Fibroblast of skin of scalp (primary cell): ENCODE data around the gene ITGAE.
"Not testable (repeated sequence)": the region's sequence is repeated elsewhere in the genome, so short reads cannot be mapped to it uniquely, and the experiment has no call there.

Source experiments
- DNase-seq: peaks from one replicate; pipeline ENCODE4 v3.0.0-alpha.2; 2013

Gene ITGAE

DNA sequence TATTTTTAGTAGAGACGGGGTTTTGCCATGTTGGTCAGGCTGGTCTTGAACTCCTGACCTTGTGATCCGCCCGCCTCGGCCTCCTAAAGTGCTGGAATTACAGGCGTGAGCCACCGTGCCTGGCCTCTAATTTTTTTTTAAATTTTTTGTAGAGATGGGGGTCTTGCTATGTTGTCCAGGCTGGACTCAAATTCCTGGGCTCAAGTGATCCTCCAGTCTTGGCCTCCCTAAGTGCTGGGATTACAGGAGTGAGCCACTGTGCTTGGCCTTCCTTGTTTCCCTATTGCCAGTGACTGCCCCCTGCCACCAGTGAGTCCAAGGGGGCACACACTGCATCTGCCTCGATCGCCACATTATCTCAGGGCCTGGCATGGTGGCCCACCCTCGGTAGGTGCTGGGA is 6.8 kb downstream of the ITGAE start:
- DNase-seq, result not testable (repeated sequence)

DNA sequence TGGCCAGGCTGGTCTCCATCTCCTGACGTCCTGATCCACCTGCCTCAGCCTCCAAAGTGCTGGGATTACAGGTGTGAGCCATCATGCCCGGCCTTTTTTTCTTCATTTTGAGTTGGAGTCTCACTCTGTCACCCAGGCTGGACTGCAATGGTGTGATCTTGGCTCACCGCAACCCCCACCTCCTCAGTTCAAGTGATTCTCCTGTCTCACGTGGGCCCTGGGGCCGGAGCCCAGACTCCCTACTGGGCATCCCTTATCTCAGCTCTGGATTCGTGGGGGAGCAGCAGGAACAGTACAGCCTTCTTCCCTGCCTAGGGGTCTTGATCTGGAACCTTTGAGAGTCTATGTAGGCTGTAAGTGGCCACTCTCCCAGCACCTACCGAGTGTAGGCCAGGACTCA is 7.7 kb downstream of the ITGAE start:
- DNase-seq, result not testable (repeated sequence)

DNA sequence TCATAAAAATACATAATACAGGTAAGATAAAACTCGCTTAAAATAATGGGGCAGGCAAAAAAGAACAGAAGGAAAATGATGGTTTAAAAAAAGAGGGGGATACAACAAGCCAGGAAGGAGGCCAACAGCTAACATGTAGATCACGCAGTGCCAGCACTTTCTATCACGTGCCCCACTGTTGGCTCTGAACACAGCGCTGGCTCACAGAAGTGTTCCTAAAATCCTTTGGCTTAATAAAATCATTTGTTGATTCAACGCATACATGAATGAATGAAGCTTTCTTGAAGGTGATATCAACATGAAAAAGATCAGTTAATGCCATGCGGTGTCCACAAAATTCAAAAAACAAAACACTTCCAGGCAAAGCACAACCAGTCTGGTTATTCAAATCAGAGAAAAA is 8.5 kb downstream of the ITGAE start:
- no peak for DNase-seq

DNA sequence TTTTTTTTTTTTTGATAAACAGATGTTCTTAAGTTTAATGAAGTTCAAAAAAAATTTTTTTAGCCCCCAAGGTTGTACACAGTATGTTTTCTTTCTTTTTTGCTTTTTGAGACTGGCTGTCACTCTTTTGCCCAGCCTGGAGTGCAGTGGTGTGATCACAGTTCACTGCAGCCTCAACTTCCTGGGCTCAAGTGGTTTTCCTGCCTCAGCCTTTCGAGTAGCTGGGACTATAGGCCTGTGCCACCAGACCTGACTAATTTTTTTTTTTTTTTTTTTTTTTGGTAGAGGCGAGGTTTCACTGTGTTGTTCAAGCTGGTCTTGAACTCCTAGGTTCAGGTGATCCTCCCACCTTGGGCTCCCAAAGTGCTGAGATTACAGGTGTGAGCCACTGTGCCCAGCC is 12.8 kb downstream of the ITGAE start:
- no peak for DNase-seq

DNA sequence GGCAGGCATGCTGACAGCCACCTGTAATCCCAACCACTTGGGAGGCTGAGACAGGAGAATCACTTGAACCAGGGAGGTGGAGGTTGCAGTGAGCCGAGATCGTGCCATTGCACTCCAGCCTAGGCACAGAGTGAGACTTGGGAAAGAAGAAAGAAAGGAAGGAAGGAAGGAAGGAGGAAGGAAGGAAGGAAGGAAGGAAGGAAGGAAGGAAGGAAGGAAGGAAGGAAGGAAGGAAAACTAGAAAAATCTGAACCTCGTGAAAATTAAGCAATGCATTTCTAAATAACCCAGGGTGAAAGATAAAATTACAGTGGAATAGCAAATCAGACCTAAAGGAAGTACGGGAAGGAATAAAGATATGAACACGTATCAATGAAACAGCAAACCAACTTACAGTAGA is 15.7 kb downstream of the ITGAE start:
- DNase-seq, result not testable (repeated sequence)

DNA sequence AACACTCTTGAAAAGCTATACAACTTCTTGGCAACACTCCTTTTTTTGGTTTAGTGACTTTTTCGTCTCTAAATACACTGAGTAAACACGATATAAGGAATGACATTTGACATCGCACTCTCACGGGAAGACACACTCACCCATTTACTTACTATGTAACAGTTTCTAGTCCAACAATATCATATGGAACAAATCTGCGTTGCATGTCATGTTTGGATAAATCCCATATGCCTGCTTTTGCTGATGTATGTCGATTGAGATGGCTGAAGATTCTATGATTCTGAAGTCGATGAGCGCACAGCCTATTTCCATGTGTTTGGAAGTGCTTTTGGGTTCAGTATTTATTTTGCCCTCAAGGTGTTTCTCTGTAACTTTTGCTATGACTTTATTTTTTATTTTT is 18.2 kb downstream of the ITGAE start:
- no peak for DNase-seq

DNA sequence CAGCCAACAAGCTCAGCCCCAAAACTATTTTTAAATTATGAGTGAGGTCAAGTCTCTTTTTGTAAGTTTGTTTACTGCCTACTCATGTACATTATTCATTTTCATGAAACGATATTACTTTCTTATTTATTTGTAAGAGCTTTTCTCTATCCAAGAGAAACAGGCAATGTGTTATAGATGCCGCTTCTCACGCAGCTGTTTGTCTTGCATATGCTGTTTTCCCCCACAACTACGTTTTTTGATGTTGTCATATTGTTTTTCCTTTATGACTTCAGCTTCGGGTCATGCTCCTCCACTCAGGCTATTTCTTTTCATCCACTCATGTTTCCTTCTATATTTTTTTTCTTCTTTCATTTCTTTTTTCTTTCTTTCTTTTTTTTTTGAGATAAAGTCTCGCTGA is 20.0 kb downstream of the ITGAE start:
- DNase-seq, result no peak

DNA sequence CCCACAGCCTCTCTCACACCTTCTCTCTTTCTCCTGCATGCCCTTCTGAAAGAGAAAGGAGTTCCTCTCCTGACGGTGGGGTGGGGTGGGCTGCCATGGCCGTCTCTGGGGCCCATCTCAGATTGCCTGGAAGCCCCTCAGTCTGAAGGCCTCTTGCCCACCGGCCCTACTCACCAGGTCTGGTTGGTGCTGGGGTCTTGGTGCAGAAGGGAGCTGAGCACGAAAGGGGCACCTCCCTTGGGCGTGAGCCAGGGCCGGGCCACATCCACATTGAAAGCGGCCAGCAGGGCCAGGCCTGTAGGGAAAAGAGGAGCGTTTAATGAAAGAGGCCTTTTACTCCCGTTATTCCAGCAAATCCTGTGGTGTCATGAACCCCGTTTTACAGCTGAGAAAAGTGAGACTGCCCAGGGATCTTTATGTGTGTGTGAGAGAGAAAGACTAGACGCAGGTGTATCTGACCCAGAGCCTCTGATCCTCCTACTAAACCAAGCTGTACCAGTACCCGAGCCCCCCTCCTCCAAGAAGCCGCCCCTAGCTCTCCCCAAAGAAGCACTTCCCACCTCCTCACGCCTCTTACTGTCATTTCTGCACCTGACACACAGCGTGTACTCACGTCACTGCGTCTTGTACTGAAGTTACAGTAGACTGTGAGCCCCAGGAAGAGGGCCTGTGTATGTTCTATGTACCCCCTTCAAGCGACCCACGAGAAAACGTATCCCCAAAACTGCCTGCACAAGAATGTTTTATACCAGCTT is 23.4 kb downstream of the ITGAE start:
- no peak for DNase-seq

DNA sequence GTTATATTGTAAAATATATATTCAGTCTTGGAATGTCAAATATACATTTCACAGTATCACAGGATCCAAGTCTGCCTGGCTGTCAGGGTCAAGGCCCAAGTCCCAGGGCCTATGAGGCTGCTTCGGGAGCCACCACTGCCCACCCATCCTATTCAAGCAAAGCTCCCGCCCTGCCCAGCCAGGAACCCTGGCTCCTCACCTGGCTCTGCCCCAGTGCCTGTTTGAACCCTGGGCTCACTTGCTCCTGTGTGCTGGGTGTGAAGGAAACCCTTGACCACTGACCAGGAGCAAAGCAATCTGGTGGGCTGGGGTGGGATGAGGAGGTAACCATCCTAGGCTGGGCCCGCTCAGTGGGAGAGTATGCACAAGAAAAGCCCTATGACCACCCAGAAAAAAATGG is 27.0 kb downstream of the ITGAE start:
- no peak for DNase-seq

DNA sequence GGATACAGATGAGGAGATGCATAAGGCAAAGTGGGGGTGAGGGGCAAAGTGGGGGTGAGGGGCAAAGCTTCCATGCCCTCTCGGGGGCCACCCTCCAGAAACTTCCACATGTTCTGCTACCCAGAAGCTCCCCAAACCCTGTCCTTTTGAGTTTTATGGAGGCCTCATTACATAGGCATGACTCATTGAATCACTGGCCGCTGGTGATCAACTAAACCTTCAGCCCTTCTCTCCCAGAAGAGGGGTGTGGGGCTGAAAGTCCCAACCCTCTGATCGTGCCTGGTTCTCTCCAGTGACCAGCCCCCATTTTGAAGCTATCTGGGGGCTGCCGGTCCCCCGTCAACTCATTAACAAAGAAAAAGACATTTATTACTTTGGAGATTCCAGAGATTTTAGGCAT is 27.5 kb downstream of the ITGAE start:
- peak; percentile 65 for DNase-seq

DNA sequence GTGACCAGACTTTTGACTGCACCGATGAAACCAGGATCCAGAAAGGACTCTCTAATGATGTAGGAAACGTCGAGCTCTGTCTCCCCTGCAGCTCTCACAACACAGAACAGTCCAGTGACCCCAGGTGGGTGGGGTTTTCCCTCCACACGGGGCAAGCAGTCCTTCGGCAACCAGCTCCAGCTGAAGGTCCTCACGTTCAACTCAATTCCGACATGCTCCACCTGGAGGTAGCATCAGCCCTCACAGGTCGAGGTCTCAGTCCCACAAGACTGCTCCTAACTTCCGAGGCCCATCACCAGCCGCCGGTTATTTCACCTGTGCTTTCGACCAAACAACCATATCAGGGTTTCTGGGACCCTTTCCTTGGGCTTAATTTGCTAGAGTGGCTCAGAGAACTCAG is 28.2 kb downstream of the ITGAE start:
- DNase-seq, result no peak

DNA sequence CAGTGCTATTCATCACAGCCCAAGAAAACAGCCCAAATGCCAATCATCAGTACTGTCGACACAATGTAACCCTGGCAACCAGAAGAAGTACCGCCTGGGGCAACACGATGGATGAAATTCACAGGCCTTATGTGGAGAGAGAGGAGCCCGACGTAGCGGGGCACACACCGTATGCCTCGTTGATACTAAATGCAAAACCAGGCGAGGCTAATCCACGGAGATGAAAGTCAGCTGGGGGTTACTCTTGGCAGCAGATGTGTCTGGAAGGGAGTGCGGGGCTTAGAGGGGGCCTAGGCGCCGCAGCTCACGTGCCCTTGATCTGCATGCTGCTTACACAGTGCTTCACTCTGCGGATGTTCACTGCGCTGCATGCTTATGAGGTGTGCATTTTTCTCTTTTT is 29.8 kb downstream of the ITGAE start:
- DNase-seq, result no peak

DNA sequence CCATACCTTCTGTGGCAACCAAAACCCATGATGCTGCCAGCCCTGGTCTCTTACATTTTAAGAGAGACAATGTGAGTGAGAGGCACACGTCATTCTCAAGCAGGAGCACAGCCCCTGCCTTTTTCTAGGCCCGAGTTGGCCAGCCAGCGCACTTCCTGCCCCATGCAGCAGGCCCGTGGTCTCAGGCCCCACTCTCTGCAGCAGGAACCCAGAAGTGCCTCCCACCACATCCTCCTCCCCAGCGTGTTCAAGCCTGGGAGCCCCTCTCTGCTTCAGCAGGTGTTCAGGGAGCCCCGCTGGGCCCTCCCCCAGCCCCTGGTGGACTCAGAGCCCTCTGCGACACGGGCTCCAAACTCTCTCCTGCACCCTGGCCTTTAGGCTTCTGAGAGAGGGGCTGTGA is 30.5 kb downstream of the ITGAE start:
- no peak for DNase-seq

DNA sequence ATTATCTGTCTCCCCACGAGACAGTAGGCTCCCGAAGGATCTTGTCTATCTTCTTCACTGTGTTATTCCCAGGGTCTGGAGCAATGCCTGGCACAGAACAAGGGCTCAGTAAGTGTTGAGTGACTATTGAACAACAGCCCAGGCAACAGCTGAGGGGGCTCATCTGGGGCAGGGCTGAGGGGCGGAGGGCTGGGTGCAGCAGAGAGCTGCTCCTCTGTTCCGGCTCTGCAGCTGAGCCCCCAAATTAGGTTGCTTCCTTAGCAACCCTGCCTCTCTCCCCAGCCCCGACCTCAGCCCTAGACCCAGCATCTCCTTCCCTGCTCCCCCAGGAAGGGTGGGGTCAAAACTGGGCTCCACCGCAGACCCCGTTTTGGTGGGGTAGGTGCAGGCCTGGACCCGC is 32.2 kb downstream of the ITGAE start:
- no peak for DNase-seq

DNA sequence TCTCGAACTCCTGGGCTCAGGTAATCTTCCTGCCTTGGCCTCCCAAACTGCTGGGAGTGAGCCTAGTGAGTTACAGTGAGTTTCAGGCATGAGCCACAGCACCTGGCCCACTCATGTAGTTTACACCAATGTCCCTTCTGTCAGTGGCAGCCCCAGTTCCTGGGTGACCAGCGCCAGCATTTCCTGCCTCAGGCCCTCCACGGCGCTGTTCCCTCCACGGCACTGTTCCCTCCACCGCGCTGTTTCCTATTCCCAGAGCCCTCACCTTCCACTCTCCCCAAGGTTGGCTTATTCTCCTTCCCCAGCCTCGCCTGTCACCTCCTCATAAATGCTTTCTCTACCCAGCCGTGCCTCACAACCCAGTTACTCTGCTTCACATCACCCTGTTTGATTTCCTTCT is 32.6 kb downstream of the ITGAE start:
- DNase-seq, result no peak

DNA sequence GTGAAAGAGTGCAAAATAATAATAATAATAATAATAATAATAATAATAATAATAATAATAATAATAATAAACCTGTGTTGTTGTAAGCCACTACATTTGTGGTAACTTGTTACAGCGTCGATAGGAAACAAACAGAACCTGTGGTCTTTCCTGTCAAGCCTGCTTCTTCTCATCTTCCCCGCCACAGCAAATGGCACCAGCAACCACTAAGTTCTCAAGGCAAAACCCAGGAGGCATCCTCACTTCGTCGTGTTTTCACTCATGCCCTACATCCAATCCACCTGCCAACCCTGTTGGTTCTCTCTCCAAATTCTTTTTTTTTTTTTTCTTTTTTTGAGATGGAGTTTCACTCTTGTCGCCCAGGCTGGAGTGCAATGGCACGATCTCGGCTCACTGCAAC is 34.2 kb downstream of the ITGAE start:
- DNase-seq, result no peak

DNA sequence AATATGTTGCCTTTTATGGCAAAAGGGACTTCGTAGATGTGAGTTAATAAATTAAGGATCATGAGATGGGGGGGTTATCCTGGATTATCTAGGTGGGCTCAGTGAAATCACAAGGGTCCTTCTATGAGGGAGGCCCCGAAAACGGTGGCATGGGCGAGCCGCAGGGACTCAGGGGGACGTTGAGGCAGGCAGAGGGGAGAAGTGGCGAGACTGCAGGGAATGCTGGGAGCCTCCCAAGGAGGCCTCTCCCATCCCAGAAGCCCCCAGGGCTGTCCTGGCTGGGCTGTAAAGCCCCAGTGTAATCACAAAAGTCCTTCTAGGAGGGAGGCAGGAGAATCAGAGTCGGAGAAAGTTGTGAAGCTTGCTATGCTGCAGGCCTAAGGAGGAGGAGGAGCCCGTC is 35.0 kb downstream of the ITGAE start:
- no peak for DNase-seq

DNA sequence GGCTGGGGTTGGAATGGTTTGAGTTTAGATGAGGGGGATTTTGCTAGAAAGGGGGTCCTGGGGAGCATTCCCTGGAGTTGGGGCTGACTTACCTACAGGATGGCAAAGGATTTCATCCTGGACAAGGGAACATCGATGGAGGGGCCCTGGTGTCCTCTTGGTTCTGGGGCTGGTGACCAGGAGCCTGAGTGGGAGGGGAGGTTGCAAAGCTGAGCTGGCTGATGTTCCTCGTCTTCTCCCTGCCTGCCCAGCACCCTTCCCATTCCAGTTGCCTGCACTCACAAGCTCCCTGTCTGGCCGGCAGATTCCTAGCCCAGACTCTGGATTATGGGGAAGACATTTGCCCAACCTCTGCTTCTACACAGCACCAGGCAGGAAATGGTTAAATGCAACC is 37.2 kb downstream of the ITGAE start:
- DNase-seq, result no peak

DNA sequence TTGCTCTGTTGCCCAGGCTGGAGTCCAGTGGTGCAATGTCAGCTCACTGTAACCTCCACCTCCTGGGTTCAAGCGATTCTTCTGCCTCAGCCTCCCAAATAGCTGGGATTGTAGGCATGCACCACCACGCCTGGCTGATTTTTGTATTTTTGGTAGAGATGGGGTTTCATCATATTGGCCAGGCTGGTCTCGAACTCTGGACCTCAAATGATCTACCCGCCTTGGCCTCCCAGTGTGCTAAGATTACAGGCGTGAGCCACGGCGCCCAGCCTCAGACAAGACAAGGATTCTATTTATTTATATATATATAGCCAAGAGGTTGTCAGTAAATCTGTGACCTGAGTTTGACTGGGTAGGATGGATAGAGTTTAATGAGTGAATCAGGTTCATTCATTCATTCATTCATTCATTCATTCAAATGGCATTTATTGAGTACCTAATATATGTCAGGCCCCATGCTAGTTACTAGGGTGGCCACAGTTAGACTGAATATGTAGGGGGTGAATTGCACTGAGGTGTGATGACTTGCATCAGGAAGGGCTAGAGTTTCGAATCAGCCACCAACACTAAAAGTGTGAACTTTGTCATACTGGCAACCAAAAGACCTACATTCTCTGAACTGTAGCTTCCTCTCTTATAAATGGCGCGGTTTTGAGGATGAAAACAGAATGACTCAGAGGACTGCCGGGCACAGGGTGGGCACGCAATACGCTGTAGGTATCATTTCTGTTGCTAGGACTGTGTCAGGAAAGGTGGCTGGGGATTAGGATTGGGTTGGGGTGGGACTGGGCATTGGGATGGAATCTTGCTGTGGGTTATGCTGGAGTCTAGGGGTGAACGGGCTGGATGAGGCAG is 37.8 kb downstream of the ITGAE start:
- DNase-seq, result no peak

DNA sequence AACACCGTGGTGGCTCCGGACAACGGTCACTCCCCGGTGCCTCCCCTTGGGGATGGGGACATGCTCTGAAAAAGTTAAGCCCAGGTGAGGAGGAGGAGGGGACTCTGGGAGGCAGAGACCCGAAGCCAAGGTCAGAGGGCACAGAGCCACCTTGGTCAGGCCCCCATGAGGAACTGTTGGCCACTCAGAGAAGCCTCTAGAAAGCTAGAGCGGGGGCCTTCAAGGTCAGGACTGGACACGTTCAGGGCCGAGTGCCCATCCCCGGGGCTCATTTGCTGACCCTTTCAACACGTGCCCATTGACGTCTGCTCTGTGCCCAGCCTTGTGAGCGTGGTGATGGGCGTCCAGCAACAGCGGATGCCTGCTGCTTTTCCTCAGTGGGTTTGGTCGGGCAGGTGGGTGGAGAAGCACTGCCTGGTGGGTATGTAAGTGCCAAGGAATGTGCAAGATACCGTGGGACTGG is 39.0 kb downstream of the ITGAE start:
- no peak for DNase-seq

DNA sequence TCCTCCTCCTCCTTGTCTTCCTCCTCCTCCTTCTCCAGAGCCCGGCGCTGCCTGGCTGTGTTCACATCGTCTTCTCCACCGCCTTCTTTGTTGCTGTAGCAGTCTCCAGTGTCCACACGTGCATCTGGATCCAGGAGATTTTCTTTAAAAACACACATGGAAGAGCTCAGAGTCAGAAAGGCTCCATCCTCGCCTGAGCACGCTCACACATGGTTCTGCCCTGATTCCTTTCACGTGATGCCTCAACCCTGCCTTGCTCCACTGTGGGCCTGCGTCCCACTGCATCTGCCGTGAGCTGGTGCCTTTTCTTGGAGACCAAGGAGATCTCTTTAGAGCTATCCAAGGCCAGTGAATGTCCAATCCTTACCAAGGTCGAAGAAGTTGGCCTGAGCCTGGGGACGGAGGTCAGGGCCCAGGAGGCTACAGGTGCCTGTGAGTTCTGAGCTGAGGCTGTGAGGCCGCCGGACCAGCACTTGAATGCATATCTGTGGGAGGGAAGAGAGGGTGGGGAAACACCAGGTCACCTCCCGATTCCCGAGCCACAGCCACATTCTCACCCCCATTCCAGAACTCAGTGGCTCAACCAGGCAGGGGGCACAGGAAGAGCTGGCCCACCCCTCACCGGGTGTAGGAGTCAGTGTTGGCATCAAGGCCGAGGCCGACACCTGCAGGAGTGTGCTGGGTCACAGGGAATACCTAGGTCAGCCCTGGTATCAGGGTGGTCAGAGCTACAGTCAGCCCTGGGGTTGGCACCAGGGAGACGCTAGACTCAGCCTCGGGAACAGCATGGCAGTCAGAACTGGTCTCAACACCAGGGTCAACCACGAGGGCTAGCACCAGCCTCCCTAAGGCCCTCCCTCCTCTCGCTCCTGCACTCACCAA is 39.7 kb downstream of the ITGAE start:
- DNase-seq, result no peak

DNA sequence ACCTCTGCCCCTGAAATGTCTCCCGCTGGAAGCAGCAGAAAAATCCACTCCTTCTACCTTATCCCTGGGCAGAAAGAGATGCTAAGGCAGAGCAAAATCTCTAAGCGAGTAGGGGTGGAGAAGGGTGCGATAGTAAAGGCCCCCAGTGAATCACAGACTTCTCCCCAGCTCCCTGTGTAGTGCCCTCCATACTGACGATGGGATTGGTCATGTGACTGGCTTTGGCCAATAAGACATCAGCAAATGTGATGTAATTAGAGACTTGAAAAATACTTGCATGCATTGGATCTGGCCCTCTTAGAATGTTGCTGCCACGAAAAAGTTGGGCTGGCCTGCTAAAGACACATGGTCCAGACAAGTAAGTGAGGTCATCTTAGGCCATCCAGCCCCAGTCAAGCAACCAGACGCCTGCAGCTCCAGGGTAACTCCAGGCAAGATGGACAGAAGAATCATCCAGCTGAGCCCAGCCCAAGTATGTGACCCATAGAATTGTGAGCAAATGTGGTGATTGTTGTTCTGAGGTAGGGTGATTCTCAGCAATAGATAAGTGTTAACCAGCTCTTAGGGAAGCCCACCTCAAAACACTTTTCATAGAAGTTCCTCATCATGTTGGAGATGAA is 41.3 kb downstream of the ITGAE start:
- no peak for DNase-seq
